HepG2 (cell line): ENCODE data around the gene ETV6. TPM values are rescaled to one million over a fixed set of nuclear protein-coding genes. Genes with fewer than 3 reads are reported as not detected.

Experiments
- ATAC-seq: fragments of 200-7000 bp; cut with Tn5 transposase; 3 replicates; pipeline ENCODE4 v1.9.1; 2020; ENCODE audit warnings: mild to moderate bottlenecking, moderate library complexity
- BruUV-seq: library from RNA; stranded (reverse); fragments of 400-500 nt; replicated peaks from 2 replicates; lab custom pipeline; 2021; lab: Mats Ljungman, UMichigan
- CTCF ChIA-PET: fragments of 300-600 bp; formaldehyde crosslinking; extraction: SDS; loops from one replicate; lab custom pipeline; 2021; ENCODE audit warnings: low total read pairs, inconsistent platforms, low intra/inter-chr PET ratio; lab: Yijun Ruan, JAX
- POLR2A ChIA-PET: fragments of 350-600 bp; sonication (Branson Sonifier 250); formaldehyde crosslinking; loops from one replicate; lab custom pipeline; 2020; ENCODE audit warnings: antibody characterized with exemption, inconsistent platforms; lab: Yijun Ruan, JAX
- DNase-seq: peaks from one replicate; pipeline ENCODE4 v3.0.0-alpha.2; 2015; ENCODE audit warnings: low spot score
- FAIRE-seq: peaks from 3 replicates; lab custom pipeline; 2011; peaks lifted over from hg19 to GRCh38; lab: Jason Lieb, UNC
- H2AFZ ChIP-seq: one replicate; pipeline ENCODE4 v1.6.1; 2011; ENCODE audit warnings: low read length, inconsistent platforms
- H3K27ac ChIP-seq: fragments of 300-600 bp; 3 replicates; pipeline ENCODE4 v1.8.0; 2011; ENCODE audit warnings: mixed run types, mild to moderate bottlenecking, mixed read lengths, low read length, inconsistent platforms; ENCODE audit not compliant: insufficient read depth; ENCODE audit errors: extremely low read length
- H3K27me3 ChIP-seq, 2 experiments: fragments of 200-600 bp in 1 of 2; 2 replicates in 1 of 2; 3 replicates in 1 of 2; pipeline versions ENCODE4 v1.6.0 to v1.8.0; 2011; ENCODE audit warnings: low read length in 2 of 2, mild to moderate bottlenecking in 2 of 2, moderate library complexity in 2 of 2, inconsistent platforms in 1 of 2; ENCODE audit not compliant: insufficient read depth in 2 of 2, control insufficient read depth in 1 of 2
- H3K36me3 ChIP-seq, 2 experiments: fragments of 200-600 bp in 1 of 2; replicated peaks in 1 of 2; 2 replicates in 1 of 2; 3 replicates in 1 of 2; pipeline versions ENCODE4 v1.5.1 to v1.8.0; 2011; ENCODE audit warnings: low read length in 2 of 2, inconsistent platforms in 1 of 2; ENCODE audit not compliant: insufficient read depth in 2 of 2, control insufficient read depth in 1 of 2
- H3K4me1 ChIP-seq: 2 replicates; pipeline ENCODE4 v1.5.1; 2012; ENCODE audit warnings: low read length, inconsistent platforms; ENCODE audit not compliant: insufficient read depth
- H3K4me2 ChIP-seq: 2 replicates; pipeline ENCODE4 v1.6.0; 2011; ENCODE audit warnings: low read depth, low read length, inconsistent platforms
- H3K4me3 ChIP-seq, 3 experiments: fragments of 200-600 bp in 1 of 3; sonication (generic), shearing (Covaris generic) in 1 of 3; replicated peaks in 1 of 3; 2 replicates each; pipeline ENCODE4 v1.5.1; 2011 to 2016; ENCODE audit warnings: low read length in 3 of 3, inconsistent platforms in 2 of 3, low read depth in 2 of 3, mild to moderate bottlenecking in 2 of 3, control low read depth in 1 of 3, mixed read lengths in 1 of 3; ENCODE audit not compliant: insufficient read depth in 1 of 3
- H3K79me2 ChIP-seq: one replicate; pipeline ENCODE4 v1.6.1; 2011; ENCODE audit warnings: low read length, inconsistent platforms; ENCODE audit not compliant: insufficient read depth
- H3K9ac ChIP-seq: 2 replicates; pipeline ENCODE4 v1.6.0; 2011; ENCODE audit warnings: mild to moderate bottlenecking, low read depth, low read length, inconsistent platforms; ENCODE audit not compliant: insufficient read depth
- H3K9me3 ChIP-seq: 2 replicates; pipeline ENCODE4 v1.5.1; 2012; ENCODE audit warnings: mild to moderate bottlenecking, low read length
- H4K20me1 ChIP-seq: 2 replicates; pipeline ENCODE4 v1.6.0; 2011; ENCODE audit warnings: inconsistent platforms, mild to moderate bottlenecking, low read length, moderate library complexity; ENCODE audit not compliant: insufficient read depth
- CBX2 ChIP-seq, 2 experiments: fragments of 200-600 bp in 1 of 2; sonication (generic); formaldehyde crosslinking in 1 of 2; IDR thresholded peaks; 2 replicates each; pipeline versions ENCODE4 v1.7.0 to v1.8.1; 2018 to 2022; ENCODE audit warnings: low read depth in 2 of 2, low read length in 1 of 2, mild to moderate bottlenecking in 1 of 2, missing genetic modification reagents in 1 of 2
- CREM ChIP-seq, 2 experiments: sonication (generic) in 1 of 2; formaldehyde crosslinking in 1 of 2; IDR thresholded peaks; 2 replicates each; pipeline versions ENCODE4 v1.4.0 to v1.6.1; 2016 to 2020; ENCODE audit warnings: antibody characterized with exemption in 1 of 2, mild to moderate bottlenecking in 1 of 2, missing genetic modification reagents in 1 of 2
- ELF4 ChIP-seq: sonication (generic); formaldehyde crosslinking; IDR thresholded peaks from 2 replicates; pipeline ENCODE4 v1.5.0; 2020; ENCODE audit warnings: missing genetic modification reagents, mild to moderate bottlenecking, moderate library complexity, borderline replicate concordance
- HIVEP1 ChIP-seq: sonication (generic); formaldehyde crosslinking; IDR thresholded peaks from 2 replicates; pipeline ENCODE4 v1.4.0; 2020; ENCODE audit warnings: mild to moderate bottlenecking, missing genetic modification reagents
- KLF12 ChIP-seq: sonication (generic); formaldehyde crosslinking; IDR thresholded peaks from 2 replicates; pipeline ENCODE4 v1.4.0; 2020; ENCODE audit warnings: missing genetic modification reagents, borderline replicate concordance
- KLF16 ChIP-seq, 2 experiments: sonication (generic) in 1 of 2; formaldehyde crosslinking in 1 of 2; IDR thresholded peaks; 2 replicates each; pipeline versions ENCODE4 v1.6.1 to v1.8.0; 2016 to 2023; ENCODE audit warnings: missing genetic modification reagents in 2 of 2, missing compliant biosample characterization in 1 of 2
- RAD21 ChIP-seq: fragments of 450-650 bp; formaldehyde crosslinking; IDR thresholded peaks from 2 replicates; pipeline ENCODE4 v1.5.0; 2020; ENCODE audit warnings: mild to moderate bottlenecking
- SP4 ChIP-seq: sonication (generic); formaldehyde crosslinking; IDR thresholded peaks from 2 replicates; pipeline ENCODE4 v1.8.1; 2023; ENCODE audit warnings: mild to moderate bottlenecking, missing genetic modification reagents
- ZBTB21 ChIP-seq: sonication (generic); formaldehyde crosslinking; IDR thresholded peaks from 2 replicates; pipeline ENCODE4 v1.4.0; 2020; ENCODE audit warnings: missing genetic modification reagents
- ZFP82 ChIP-seq: sonication (generic); formaldehyde crosslinking; IDR thresholded peaks from 2 replicates; pipeline ENCODE4 v1.5.1; 2020; ENCODE audit warnings: mild to moderate bottlenecking, missing genetic modification reagents, borderline replicate concordance
- ZNF160 ChIP-seq: sonication (generic); formaldehyde crosslinking; IDR thresholded peaks from 2 replicates; pipeline ENCODE4 v1.8.0; 2022; ENCODE audit warnings: mild to moderate bottlenecking, inconsistent platforms, missing genetic modification reagents
- ZNF17 ChIP-seq: sonication (generic); formaldehyde crosslinking; IDR thresholded peaks from 2 replicates; pipeline ENCODE4 v1.5.0; 2020; ENCODE audit warnings: mild to moderate bottlenecking, missing genetic modification reagents
- ZNF3 ChIP-seq: IDR thresholded peaks from 2 replicates; pipeline ENCODE4 v1.7.0; 2017; ENCODE audit warnings: inconsistent platforms
- ZNF569 ChIP-seq: sonication (generic); formaldehyde crosslinking; IDR thresholded peaks from 2 replicates; pipeline ENCODE4 v1.5.0; 2020; ENCODE audit warnings: mild to moderate bottlenecking, missing genetic modification reagents, moderate library complexity, borderline replicate concordance
- ZNF710 ChIP-seq: sonication (generic); formaldehyde crosslinking; IDR thresholded peaks from 2 replicates; pipeline ENCODE4 v1.5.0; 2020; ENCODE audit warnings: mild to moderate bottlenecking, missing genetic modification reagents, borderline replicate concordance
- ZNF788 ChIP-seq: sonication (generic); formaldehyde crosslinking; IDR thresholded peaks from 2 replicates; pipeline ENCODE4 v1.5.0; 2020; ENCODE audit warnings: mild to moderate bottlenecking, missing genetic modification reagents, borderline replicate concordance
- ZNF790 ChIP-seq: sonication (generic); formaldehyde crosslinking; IDR thresholded peaks from 2 replicates; pipeline ENCODE4 v1.8.0; 2022; ENCODE audit warnings: missing genetic modification reagents, mild to moderate bottlenecking, borderline replicate concordance
- WGBS: methylation state at CpG from one replicate; pipeline ENCODE4 v1.1.6; 2017; ENCODE audit warnings: low lambda C conversion rate; 5-methylcytosine and 5-hydroxymethylcytosine counted together
- in situ Hi-C: cut with HindIII; loops from 2 replicates; pipeline ENCODE4 v1.10.0; 2017; ENCODE audit warnings: low pct_unique_long_range_greater_than_20kb; ENCODE audit not compliant: extremely low pct_ligation_motif_present
- intact Hi-C: fragments of 100-400 bp; cut with micrococcal nuclease; formaldehyde crosslinking; loops from one replicate; pipeline ENCODE4 v1.10.0; 2022; ENCODE audit not compliant: unreplicated experiment
- polyA plus RNA-seq, 8 experiments: library from polyadenylated mRNA; depleted of rRNA in 3 of 8; stranded (reverse) in 7 of 8; unstranded in 1 of 8; fragments of >200 nt; fragmentation: Illumina TruSeq in 4 of 8; extraction: Trizol in 4 of 8; gene quantifications; 2 replicates each; pipeline versions ENCODE4 v1.2.1 to v1.2.3, GENCODE V29; 2011 to 2016; ENCODE audit warnings: low read depth in 4 of 8, missing spikeins in 1 of 8, mixed read lengths in 1 of 8; ENCODE audit not compliant: insufficient read depth in 1 of 8
- total RNA-seq, 5 experiments: library from RNA; depleted of rRNA; stranded (reverse); fragments of >200 nt; fragmentation: Illumina TruSeq; extraction: Trizol; gene quantifications; 2 replicates each; pipeline ENCODE4 v1.2.3, GENCODE V29; 2016; ENCODE audit warnings: low read depth in 1 of 5

Gene ETV6
- total and polyA plus RNA-seq, 2 of the 13 experiments (the other 11 are each of a cell fraction or from before 2014, with no cell fraction given) = 2.2 to 3.0 TPM

- no peak overlapping the region for H3K4me2 ChIP-seq
- in situ Hi-C loops = no loop called here
- no peaks in the 10 kb centered on the region for H3K4me1 ChIP-seq
- no peak for TF ChIP-seq RAD21
- no peaks in the 10 kb centered on the region for H3K9me3 ChIP-seq
- POLR2A ChIA-PET = no interaction called here
- intact Hi-C loops = no loop called here
- H4K20me1 ChIP-seq = no peaks in the 10 kb centered on the region
- CTCF ChIA-PET = no interaction called here
- no peak overlapping the region for H3K9ac ChIP-seq
- FAIRE-seq = no peak
- no TSS peak for BruUV-seq
- WGBS = 92% methylated on average over 3 of the region's 3 CpGs
- H3K27me3 ChIP-seq = no peaks in the 10 kb centered on the region; a peak in 1 of 5 replicates
- H3K36me3 ChIP-seq = peaks cover 0 to 3% of the 10 kb centered on the region in 2 experiments; a peak in 1 of 5 replicates
- DNase-seq = no peak
- H2AFZ ChIP-seq = no peak overlapping the region
- ATAC-seq = no peak
- no peak overlapping the region for H3K27ac ChIP-seq
- no peak overlapping the region for H3K4me3 ChIP-seq
- H3K79me2 ChIP-seq = no peaks in the 10 kb centered on the region
These were observed 126.8 kb downstream of the ETV6 start for GRCh38 chr12:11776316-11776715.

GRCh38 chr12:11777451-11777850 is 128.0 kb downstream of the ETV6 start:
- no peak overlapping the region for H3K9ac ChIP-seq
- 96% methylated on average over 4 of the region's 4 CpGs for WGBS
- no peak for FAIRE-seq
- no peak for TF ChIP-seq ZFP82 (CRISPR knock-in tag)
- TF ChIP-seq HIVEP1 (CRISPR knock-in tag) = no peak
- TF ChIP-seq KLF12 (CRISPR knock-in tag) = no peak
- TF ChIP-seq KLF16 (CRISPR knock-in tag; IDR thresholded peaks at IDR 0.05) = no peak
- TF ChIP-seq ZBTB21 = no peak
- no peak for TF ChIP-seq SP4
- no peak for TF ChIP-seq ZNF3 (CRISPR knock-in tag)
- TF ChIP-seq ZNF569 (CRISPR knock-in tag) = no peak
- no peak for TF ChIP-seq ZNF160
- TF ChIP-seq ZNF710 = no peak
- TF ChIP-seq ZNF790 (CRISPR knock-in tag) = no peak
- TF ChIP-seq CBX2 (IDR thresholded peaks at IDR 0.05; ENCODE audit: low read depth, low read length) = no peak
- TF ChIP-seq CBX2 (CRISPR knock-in tag; IDR thresholded peaks at IDR 0.05; ENCODE audit: low read depth) = no peak
- TF ChIP-seq ZNF17 (CRISPR knock-in tag) = no peak
- TF ChIP-seq ELF4 (CRISPR knock-in tag) = no peak
- TF ChIP-seq ZNF788 (CRISPR knock-in tag) = no peak
- no peak for TF ChIP-seq CREM (IDR thresholded peaks at IDR 0.05)
- TF ChIP-seq CREM (CRISPR knock-in tag; IDR thresholded peaks at IDR 0.05) = no peak

More at GRCh38 chr12:11777451-11777850, 128.0 kb downstream of the ETV6 start:
- H3K4me1 ChIP-seq = no peaks in the 10 kb centered on the region
- H3K36me3 ChIP-seq = peaks cover 0 to 3% of the 10 kb centered on the region in 2 experiments; a peak in 1 of 5 replicates
- H3K4me3 ChIP-seq = no peak overlapping the region
- no peak overlapping the region for H3K4me2 ChIP-seq
- ATAC-seq (no peak), DNase-seq (no peak)
- no TSS peak for BruUV-seq
- intact Hi-C loops = no loop called here
- no peaks in the 10 kb centered on the region for H3K79me2 ChIP-seq
- in situ Hi-C loops = no loop called here
- ChIA-PET POLR2A (no interaction called here), CTCF (no interaction called here)
- H3K27me3 ChIP-seq = no peaks in the 10 kb centered on the region; a peak in 1 of 5 replicates
- no peaks in the 10 kb centered on the region for H3K9me3 ChIP-seq
- H2AFZ ChIP-seq = no peak overlapping the region
- no peak overlapping the region for H3K27ac ChIP-seq
- no peaks in the 10 kb centered on the region for H4K20me1 ChIP-seq
